Ovary (tissue), 9 donors: ENCODE results near the gene KCNK1. TPM values are rescaled to one million over a fixed set of nuclear protein-coding genes. Genes with fewer than 3 reads are reported as not detected.

ENCODE experiments used
- DNase-seq, 5 donors: peaks; one replicate each; pipeline ENCODE4 v3.0.0-alpha.2; 2019 to 2020
- H3K27ac ChIP-seq, 2 donors: fragments of 200-600 bp; one replicate each; pipeline versions ENCODE4 v1.5.1 to v1.8.0; 2019 to 2022
- H3K27me3 ChIP-seq: fragments of 200-600 bp; one replicate; pipeline ENCODE4 v1.8.0; 2022
- H3K36me3 ChIP-seq: fragments of 200-600 bp; sonication (generic); one replicate; pipeline ENCODE4 v1.5.1; 2019
- H3K4me1 ChIP-seq: one replicate; pipeline ENCODE4 v1.8.1; 2013; ENCODE audit warnings: mild to moderate bottlenecking, moderate library complexity; ENCODE audit not compliant: insufficient read depth
- H3K4me3 ChIP-seq: fragments of 200-600 bp; sonication (generic); one replicate; pipeline ENCODE4 v1.5.1; 2017
- H3K9me3 ChIP-seq, 2 donors: fragments of 200-600 bp in 1 of 2; sonication (generic) in 1 of 2; one replicate each; pipeline versions ENCODE4 v1.5.1 to v1.8.1; 2013 to 2019; ENCODE audit warnings: mild to moderate bottlenecking in 1 of 2, moderate library complexity in 1 of 2
- CTCF ChIP-seq, 3 donors: fragments of 450-650 bp in 2 of 3; fragments of 200-600 bp in 1 of 3; IDR thresholded peaks; one replicate each; pipeline versions ENCODE4 v1.5.1 to v1.8.0; 2016 to 2022; ENCODE audit warnings: antibody characterized with exemption in 3 of 3, mild to moderate bottlenecking in 1 of 3
- EP300 ChIP-seq: sonication (generic); formaldehyde crosslinking; IDR thresholded peaks from one replicate; pipeline ENCODE4 v1.6.1; 2017; ENCODE audit warnings: antibody characterized with exemption
- POLR2A ChIP-seq: fragments of 450-650 bp; IDR thresholded peaks from one replicate; pipeline ENCODE4 v1.6.1; 2017; ENCODE audit warnings: antibody characterized with exemption, mild to moderate bottlenecking, moderate library complexity
- WGBS, 3 donors: extraction: QIAGEN DNeasy Blood & Tissue Kit in 1 of 3; methylation state at CpG; one replicate each; pipeline versions ENCODE4 v1.1.5 to v1.1.7; 2013 to 2017; 5-methylcytosine and 5-hydroxymethylcytosine counted together
- intact Hi-C, 4 donors: fragments of 100-400 bp; cut with DNase I; formaldehyde crosslinking; loops; one replicate each; pipeline versions ENCODE4 v1.11.0 to v1.15.1; 2022 to 2023
- polyA plus RNA-seq, 2 donors: library from polyadenylated mRNA; stranded (reverse); fragments of 200-250 nt in 1 of 2; fragments of 350-450 nt in 1 of 2; fragmentation: Illumina TruSeq in 1 of 2; extraction: RNeasy Lipid Tissue Mini Kit (QIAGEN cat#74804) in 1 of 2; gene quantifications; one replicate each; pipeline ENCODE4 v1.2.3, GENCODE V29; 2013 to 2014
- total RNA-seq, 7 donors: library from RNA; depleted of rRNA in 2 of 7; stranded (reverse); fragments of >200 nt in 2 of 7; fragmentation: NEBNext Ultra II Directional in 3 of 7; extraction: Animal tissue kit (Norgen Biotek cat#: 25700) in 3 of 7; gene quantifications; one replicate each; pipeline versions ENCODE4 v1.1.0 to v1.2.4, GENCODE V29; 2016 to 2023
- donor health status: DM: no; HTN: no; CAD: no; lungs with moderate emphysema.
- donor health status: DM: no; HTN: no; CAD: no.
- donor health status: Bipolar disorder and iron deficiency.
- donor health status: DM: yes; HTN: yes; CAD: no.
- donor health status: DM: no; HTN: no; CAD: no.
- donor health status: DM: yes; HTN: yes; CAD: no.

The KCNK1 gene
- total and polyA plus RNA-seq, 9 donors, result 3.1 to 24.8 (median 4.9) TPM

GRCh38 chr1:233620065-233620464, 6.2 kb downstream of the KCNK1 start:
- Histone ChIP-seq H3K27ac (no peak overlapping the region), H3K27me3 (no peaks in the 10 kb centered on the region), H3K4me3 (no peak overlapping the region), H3K4me1 (peaks cover 4% of the 10 kb centered on the region), H3K9me3 (no peaks in the 10 kb centered on the region), H3K36me3 (no peaks in the 10 kb centered on the region)
- intact Hi-C loops, result no loop called here
- TF ChIP-seq POLR2A (no peak), CTCF (IDR thresholded peaks at IDR 0.05) (no peak), EP300 (no peak)
- no peak for DNase-seq
- WGBS, 3 donors, result 87 to 95% (median 95%) methylated on average over 2 of the region's 2 CpGs

- no peaks in the 10 kb centered on the region for H3K9me3 ChIP-seq
- H3K27me3 ChIP-seq, result no peaks in the 10 kb centered on the region
- no peaks in the 10 kb centered on the region for H3K36me3 ChIP-seq
- TF ChIP-seq POLR2A (no peak), CTCF (IDR thresholded peaks at IDR 0.05) (no peak), EP300 (no peak)
- no peaks in the 10 kb centered on the region for H3K4me1 ChIP-seq
- intact Hi-C loops, result no loop called here
- H3K27ac ChIP-seq, result no peak overlapping the region
- H3K4me3 ChIP-seq, result no peak overlapping the region
- 95 to 98% (median 95%) methylated on average over 3 of the region's 3 CpGs for WGBS, 3 donors
- DNase-seq, result no peak
These were observed 8.0 kb downstream of the KCNK1 start for GRCh38 chr1:233621923-233622322.

GRCh38 chr1:233624289-233624688, 10.4 kb downstream of the KCNK1 start:
- H3K36me3 ChIP-seq, result no peaks in the 10 kb centered on the region
- H3K27ac ChIP-seq, result no peak overlapping the region
- H3K27me3 ChIP-seq, result no peaks in the 10 kb centered on the region
- no peaks in the 10 kb centered on the region for H3K4me1 ChIP-seq
- no peak overlapping the region for H3K4me3 ChIP-seq
- no peaks in the 10 kb centered on the region for H3K9me3 ChIP-seq
- DNase-seq, result no peak
- intact Hi-C loops, result no loop called here
- TF ChIP-seq EP300, result no peak
- no peak for TF ChIP-seq CTCF (IDR thresholded peaks at IDR 0.05)
- TF ChIP-seq POLR2A, result no peak
- 95 to 98% (median 98%) methylated on average over 3 of the region's 3 CpGs for WGBS, 3 donors

- Histone ChIP-seq H3K27ac (no peak overlapping the region), H3K4me1 (no peaks in the 10 kb centered on the region), H3K4me3 (no peak overlapping the region), H3K9me3 (no peaks in the 10 kb centered on the region), H3K36me3 (no peaks in the 10 kb centered on the region), H3K27me3 (no peaks in the 10 kb centered on the region)
- no peak for DNase-seq
- intact Hi-C loops, result no loop called here
- WGBS, 3 donors, result 93 to 98% (median 95%) methylated on average over 2 of the region's 2 CpGs
- TF ChIP-seq POLR2A (no peak), CTCF (IDR thresholded peaks at IDR 0.05) (no peak), EP300 (no peak)
These were observed 11.2 kb downstream of the KCNK1 start for GRCh38 chr1:233625087-233625486.

- no peaks in the 10 kb centered on the region for H3K4me1 ChIP-seq
- H3K27me3 ChIP-seq, result no peaks in the 10 kb centered on the region
- intact Hi-C loops, result no loop called here
- no peaks in the 10 kb centered on the region for H3K9me3 ChIP-seq
- 79 to 87% (median 86%) methylated on average over 4 of the region's 4 CpGs for WGBS, 3 donors
- H3K27ac ChIP-seq, result no peak overlapping the region
- TF ChIP-seq CTCF (IDR thresholded peaks at IDR 0.05), result no peak
- no peak for TF ChIP-seq POLR2A
- no peak for TF ChIP-seq EP300
- H3K4me3 ChIP-seq, result no peak overlapping the region
- no peak for DNase-seq
- H3K36me3 ChIP-seq, result no peaks in the 10 kb centered on the region
These were observed 11.6 kb downstream of the KCNK1 start for GRCh38 chr1:233625510-233625981.
